LNCAP (cell line): ENCODE measurements around the gene SEMA6A.

Source experiments
- TF ChIP-seq, protein P1 (sequence below): fragments of 450-650 bp; IDR thresholded peaks from 2 replicates; pipeline ENCODE4 v1.5.1; 2017; ENCODE audit warnings: mild to moderate bottlenecking

Gene SEMA6A

DNA sequence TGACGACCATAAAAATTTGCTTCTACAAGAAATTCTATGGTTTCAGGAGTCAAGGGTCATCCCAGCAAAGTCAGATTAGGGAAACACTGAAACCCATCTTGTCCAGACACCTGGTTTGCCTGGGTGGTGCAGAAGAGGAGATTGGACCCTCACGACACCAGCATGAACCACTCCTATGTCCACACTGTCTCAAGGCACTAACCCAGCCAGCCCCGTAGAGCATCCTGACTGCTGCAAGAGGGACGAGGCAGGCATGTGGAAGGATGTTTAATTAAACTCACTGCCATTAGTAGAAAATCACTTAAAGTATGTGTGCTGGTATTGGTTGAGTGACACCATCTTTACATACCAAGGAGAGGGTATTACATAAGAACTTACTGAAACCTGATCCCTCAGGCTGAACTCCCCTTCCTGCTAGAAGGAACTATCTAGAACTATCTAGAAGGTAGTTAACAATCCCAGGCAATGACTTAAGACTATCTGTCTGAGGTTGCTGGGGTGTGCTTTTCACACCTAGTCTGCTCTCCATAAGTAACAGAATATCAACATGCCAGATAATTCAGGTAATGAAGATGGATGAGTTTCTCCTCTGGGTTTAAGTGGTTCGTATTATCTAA lies 93.6 kb downstream of the SEMA6A start:
- TF ChIP-seq, protein P1, sequence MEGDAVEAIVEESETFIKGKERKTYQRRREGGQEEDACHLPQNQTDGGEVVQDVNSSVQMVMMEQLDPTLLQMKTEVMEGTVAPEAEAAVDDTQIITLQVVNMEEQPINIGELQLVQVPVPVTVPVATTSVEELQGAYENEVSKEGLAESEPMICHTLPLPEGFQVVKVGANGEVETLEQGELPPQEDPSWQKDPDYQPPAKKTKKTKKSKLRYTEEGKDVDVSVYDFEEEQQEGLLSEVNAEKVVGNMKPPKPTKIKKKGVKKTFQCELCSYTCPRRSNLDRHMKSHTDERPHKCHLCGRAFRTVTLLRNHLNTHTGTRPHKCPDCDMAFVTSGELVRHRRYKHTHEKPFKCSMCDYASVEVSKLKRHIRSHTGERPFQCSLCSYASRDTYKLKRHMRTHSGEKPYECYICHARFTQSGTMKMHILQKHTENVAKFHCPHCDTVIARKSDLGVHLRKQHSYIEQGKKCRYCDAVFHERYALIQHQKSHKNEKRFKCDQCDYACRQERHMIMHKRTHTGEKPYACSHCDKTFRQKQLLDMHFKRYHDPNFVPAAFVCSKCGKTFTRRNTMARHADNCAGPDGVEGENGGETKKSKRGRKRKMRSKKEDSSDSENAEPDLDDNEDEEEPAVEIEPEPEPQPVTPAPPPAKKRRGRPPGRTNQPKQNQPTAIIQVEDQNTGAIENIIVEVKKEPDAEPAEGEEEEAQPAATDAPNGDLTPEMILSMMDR, result no peak

DNA sequence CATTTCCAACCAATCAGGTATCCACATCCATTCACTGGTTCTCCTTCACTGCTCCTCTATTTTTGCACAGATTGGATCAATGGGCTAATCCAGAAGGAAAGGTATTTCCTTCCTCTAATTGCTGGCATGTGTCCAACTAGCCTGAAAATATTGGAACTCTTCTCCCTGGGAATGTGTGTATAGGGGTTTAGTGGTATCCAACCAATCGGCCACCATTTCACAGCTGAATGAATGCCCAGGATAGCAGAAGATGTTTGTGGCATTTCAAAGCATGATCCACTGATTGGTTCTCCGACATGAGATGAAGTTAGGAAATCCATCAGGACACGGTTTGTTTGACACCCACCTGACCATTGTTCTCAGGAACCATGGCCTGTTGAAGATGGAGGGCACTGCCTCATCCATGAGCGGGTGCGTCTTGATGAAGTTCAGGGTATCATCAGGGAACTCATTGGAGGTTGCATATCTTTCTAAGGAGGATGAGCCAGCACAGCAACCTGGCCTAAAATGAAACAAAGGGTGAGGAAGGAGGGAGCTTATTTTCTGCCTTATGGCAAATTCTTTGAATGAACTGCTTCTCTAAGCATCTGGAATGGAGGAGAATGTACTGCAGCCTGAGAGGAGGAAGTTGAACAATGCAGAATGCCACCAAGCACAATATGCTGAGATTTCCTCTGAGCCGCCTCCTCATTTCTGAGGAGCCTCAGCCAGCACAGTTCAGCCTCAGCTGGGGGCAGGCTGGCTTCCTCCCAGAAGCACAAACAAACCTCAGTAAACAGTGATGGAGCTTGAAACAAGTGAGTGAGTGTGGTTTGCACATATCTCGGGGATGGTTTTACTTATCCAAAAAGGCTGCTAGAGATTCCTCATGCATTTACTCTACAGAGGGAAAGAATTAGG lies 94.6 kb downstream of the SEMA6A start:
- TF ChIP-seq, protein P1, result no peak

DNA sequence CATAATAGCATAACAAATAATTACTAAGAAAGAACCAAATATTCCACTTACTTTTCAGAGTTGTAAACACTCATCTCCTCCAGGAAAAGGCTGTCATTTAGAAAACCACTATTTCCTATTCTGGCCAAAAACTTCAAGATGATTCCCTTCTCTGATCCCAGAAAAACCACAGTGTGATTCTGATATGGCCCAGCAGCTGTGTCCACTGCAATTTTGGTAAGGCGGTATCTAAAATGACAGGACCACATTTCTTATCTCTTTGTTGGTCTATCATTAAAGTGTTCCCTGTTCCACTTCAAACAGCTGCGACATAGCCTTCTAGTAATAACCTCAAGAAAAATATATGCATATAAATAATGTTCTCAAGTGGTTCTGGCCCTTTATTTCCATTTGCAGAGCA lies 96.1 kb downstream of the SEMA6A start:
- TF ChIP-seq, protein P1, result no peak

DNA sequence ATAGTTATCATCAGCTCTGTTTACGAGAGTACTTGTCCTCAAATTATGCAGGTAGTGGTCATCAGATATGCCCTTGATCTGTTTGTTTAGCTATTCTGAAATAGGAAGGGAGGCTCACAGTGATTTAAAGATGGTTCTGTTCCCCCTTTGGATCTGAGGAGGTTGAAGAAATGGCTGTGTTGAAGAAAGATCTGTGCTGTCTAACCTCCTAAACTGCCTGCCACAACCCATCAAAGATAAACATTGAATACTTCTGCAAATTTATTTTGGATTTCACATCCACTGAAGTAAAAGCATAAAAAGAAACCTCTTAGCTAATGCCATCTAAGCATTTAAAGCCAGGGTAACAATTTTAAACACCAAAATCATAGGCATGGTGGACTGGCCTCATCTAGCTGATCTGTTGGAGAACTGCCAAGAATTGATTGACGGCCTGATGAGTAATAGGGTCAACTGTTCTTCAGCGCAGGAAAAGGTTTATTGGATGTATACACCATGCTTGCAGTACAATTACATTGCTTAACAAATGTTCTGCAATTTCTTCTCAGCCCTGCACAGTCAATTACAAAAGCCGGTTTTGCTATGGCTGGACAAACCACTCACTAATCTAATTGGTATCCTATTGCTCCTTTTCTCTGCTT lies 97.6 kb downstream of the SEMA6A start:
- TF ChIP-seq, protein P1, result no peak

DNA sequence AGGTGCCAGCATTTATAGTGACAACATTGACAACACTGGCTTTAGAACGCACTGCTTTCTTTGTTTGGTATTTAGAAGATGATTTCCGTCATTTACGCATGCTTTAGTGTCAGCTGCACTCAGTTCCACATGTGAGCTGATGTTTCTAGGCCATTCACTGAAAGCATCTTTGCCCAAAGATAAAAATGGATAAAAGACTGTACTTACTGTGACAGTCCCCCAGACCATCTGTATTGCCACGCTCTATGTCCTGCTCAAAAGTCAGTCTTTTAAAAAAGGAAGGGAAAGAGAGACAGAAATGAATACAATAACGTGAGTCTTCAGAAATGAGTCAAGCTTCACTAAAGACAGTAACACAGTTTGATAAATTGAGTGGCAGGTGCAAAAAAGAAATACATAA lies 99.3 kb downstream of the SEMA6A start:
- TF ChIP-seq, protein P1, result no peak

DNA sequence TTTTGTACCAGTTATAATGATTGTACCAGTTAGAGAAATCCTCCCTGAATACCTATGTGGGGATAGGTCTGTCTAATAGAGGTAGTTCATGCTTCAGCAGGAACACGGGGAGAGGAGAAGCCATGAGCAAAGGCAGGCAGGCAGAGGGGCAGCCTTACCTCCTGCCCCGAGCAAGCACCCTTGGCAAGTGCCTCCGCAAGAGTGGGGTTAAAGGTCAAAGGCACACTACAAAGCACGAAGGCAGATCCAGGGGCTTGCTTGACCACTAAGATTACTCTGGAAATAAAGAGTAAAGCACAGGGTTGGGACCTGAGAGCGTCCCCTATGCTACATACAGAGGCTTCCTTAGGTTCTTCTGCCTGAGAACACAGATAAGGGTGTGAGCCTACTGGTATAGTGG lies 100.9 kb downstream of the SEMA6A start:
- TF ChIP-seq, protein P1, result no peak

DNA sequence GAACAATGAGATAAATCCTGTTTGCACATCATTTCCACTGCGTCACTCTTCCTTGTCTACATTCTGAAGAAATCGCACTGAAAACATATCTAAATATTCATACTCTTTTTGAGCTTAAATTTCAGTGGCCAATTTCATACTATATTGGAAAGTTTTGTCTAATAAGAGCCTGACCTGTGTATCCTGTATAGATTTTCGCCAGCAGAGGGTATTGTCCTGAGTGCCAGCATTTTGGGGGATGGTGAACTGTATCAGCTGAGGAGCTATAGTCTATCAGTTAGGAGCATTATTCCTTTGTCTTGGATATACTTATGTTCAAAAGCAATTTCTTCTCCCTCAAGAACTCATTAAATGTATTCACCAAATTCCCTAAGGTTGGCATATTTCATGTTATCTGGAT lies 102.3 kb downstream of the SEMA6A start:
- TF ChIP-seq, protein P1, result peak; percentile 55; the same call in 1 of the 2 replicates
